ENCODE data around the gene CBX8.
A peak's percentile ranks its signal among the peaks of the same experiment; 100 is the strongest.

CBX8 gene

GRCh38 chr17:79801156-79802038, 4.5 kb upstream of the CBX8 start:
- in situ Hi-C loops (cut with HindIII; ENCODE audit: low sequenced_read_pairs) = no loop called here
- no peak overlapping the region for H3K4me3 ChIP-seq (ENCODE audit: low read depth, low read length)
- no peak for TF ChIP-seq CTCF (IDR thresholded peaks at IDR 0.05; ENCODE audit: low read depth, low read length)
- DNase-seq (ENCODE audit: low read depth, low spot score) = peak; percentile 52

GRCh38 chr17:79800325-79801155, 3.7 kb upstream of the CBX8 start:
- DNase-seq (ENCODE audit: low read depth, low spot score) = peak; percentile 69
- H3K4me3 ChIP-seq (ENCODE audit: low read depth, low read length) = no peak overlapping the region
- in situ Hi-C loops (cut with HindIII; ENCODE audit: low sequenced_read_pairs) = no loop called here
- no peak for TF ChIP-seq CTCF (IDR thresholded peaks at IDR 0.05; ENCODE audit: low read depth, low read length)

DNA sequence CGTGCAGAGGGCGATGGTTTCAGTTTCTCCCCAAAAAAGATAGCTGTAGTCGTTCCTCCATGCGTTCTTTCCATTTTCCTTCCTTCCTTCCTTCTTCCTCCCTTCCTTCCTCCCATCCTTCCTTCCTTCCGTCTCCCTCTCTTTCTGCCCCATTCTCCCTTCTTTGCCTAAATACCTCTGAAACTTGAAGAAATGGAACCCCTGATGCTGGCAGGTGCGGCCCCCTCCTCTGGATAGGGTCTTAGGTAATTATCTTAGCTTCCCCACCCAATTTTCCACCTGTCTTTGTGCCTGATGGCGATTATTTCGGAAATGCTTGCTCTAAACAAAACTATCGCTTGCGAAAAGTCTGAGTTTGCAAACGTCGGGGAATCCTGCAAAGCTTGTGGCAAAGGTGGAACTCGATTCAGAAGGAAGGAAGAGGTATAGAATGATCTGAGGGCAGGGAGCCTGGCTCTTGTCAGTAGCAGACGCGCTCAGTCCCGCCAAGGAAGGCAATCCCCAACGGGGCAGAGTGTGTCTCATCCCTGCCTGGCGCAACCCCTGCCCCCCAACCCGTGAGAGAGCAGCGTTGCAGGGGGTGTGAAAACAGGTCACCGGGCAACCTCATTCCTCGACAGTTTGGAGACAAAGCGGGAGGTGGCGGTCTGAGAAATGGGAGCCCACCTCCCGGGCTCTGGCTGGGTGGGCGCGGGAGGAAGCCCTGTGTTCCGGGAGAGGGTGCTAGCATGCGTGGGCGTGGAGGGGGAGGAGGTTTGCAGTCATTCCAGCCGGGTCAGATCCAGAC, 2.9 kb upstream of the CBX8 start:
- TF ChIP-seq CTCF (IDR thresholded peaks at IDR 0.05; ENCODE audit: low read depth, low read length) = no peak
- no peak for DNase-seq (ENCODE audit: low read depth, low spot score)
- in situ Hi-C loops (cut with HindIII; ENCODE audit: low sequenced_read_pairs) = loop anchor here (25.0 kb wide), 1 partner anchor 188 kb away; no protein-coding TSS in a partner anchor
- no peak overlapping the region for H3K4me3 ChIP-seq (ENCODE audit: low read depth, low read length)

GRCh38 chr17:79799174-79799537, 2.3 kb upstream of the CBX8 start:
- H3K4me3 ChIP-seq (ENCODE audit: low read depth, low read length) = no peak overlapping the region
- in situ Hi-C loops (cut with HindIII; ENCODE audit: low sequenced_read_pairs) = loop anchor here (25.0 kb wide), 1 partner anchor 188 kb away; no protein-coding TSS in a partner anchor
- TF ChIP-seq CTCF (IDR thresholded peaks at IDR 0.05; ENCODE audit: low read depth, low read length) = no peak
- no peak for DNase-seq (ENCODE audit: low read depth, low spot score)

GRCh38 chr17:79798299-79799173, 1.7 kb upstream of the CBX8 start:
- in situ Hi-C loops (cut with HindIII; ENCODE audit: low sequenced_read_pairs) = loop anchor here (25.0 kb wide), 1 partner anchor 189 kb away; no protein-coding TSS in a partner anchor
- H3K4me3 ChIP-seq (ENCODE audit: low read depth, low read length) = no peak overlapping the region
- TF ChIP-seq CTCF (IDR thresholded peaks at IDR 0.05; ENCODE audit: low read depth, low read length) = no peak

More at GRCh38 chr17:79798299-79799173, 1.7 kb upstream of the CBX8 start:
- no peak for DNase-seq (ENCODE audit: low read depth, low spot score)

Measured in astrocyte of the spinal cord (primary cell).